ENCODE results near the gene TMEM39A.

TMEM39A gene

DNA sequence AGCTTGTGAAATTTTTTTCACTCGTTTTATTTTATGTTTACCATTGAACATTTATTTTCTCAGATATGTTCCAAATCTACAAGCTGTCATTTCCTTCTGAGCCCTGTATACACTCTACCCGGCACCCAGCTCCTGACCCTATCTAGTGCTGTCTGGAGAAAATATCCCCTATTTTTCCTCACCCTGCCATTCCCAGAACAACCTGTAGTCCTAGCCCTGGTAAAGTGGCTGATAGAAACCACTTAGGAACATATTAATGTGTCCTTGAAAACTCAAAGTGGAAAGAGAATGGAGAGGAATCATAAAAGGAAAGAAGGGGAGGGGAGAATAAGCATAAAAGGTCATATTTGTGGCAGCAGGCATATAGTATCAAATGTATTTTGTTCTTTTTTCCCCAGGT is 26.7 kb upstream of the TMEM39A start:
- no peaks in the 10 kb centered on the region for H3K79me2 ChIP-seq (ENCODE audit: control insufficient read depth, insufficient read depth, low read length, poor library complexity)
- H3K9ac ChIP-seq (ENCODE audit: low read length) = no peak overlapping the region
- no peak overlapping the region for H3K23ac ChIP-seq (ENCODE audit: low read length)
- H4K8ac ChIP-seq (ENCODE audit: low read depth, low read length) = no peak overlapping the region
- H3K36me3 ChIP-seq (ENCODE audit: control insufficient read depth in 1 of 2, insufficient read depth in 2 of 2, low read length in 2 of 2) = peaks cover 2 to 10% of the 10 kb centered on the region in 2 experiments
- H2BK120ac ChIP-seq (ENCODE audit: insufficient read depth, low read length, poor library complexity) = no peak overlapping the region
- no peak overlapping the region for H2BK12ac ChIP-seq (ENCODE audit: low read length)
- no peak overlapping the region for H3K18ac ChIP-seq (ENCODE audit: low read length)
- H2AFZ ChIP-seq (ENCODE audit: insufficient read depth, low read length, poor library complexity) = no peak overlapping the region
- no peak overlapping the region for H3K4me3 ChIP-seq (ENCODE audit: low read depth, low read length)
- H4K12ac ChIP-seq (ENCODE audit: low read depth, low read length) = no peak overlapping the region
- H3K4me2 ChIP-seq (ENCODE audit: low read length) = no peak overlapping the region
- H3K14ac ChIP-seq (ENCODE audit: low read length) = no peak overlapping the region
- no CpG with 5 or more reads among the region's 2 CpGs for WGBS (ENCODE audit: extremely low coverage, insufficient coverage, insufficient read length)
- H3K4me1 ChIP-seq (ENCODE audit: control insufficient read depth in 1 of 2, insufficient read depth in 2 of 2, low read length in 2 of 2) = no peaks in the 10 kb centered on the region
- H2AK5ac ChIP-seq (ENCODE audit: low read length) = no peak overlapping the region
- no peak overlapping the region for H2BK5ac ChIP-seq (ENCODE audit: low read depth, low read length, poor library complexity)
- H3K79me1 ChIP-seq (ENCODE audit: low read length) = no peaks in the 10 kb centered on the region
- no peaks in the 10 kb centered on the region for H3K9me3 ChIP-seq (ENCODE audit: insufficient read depth, low read depth, low read length)
- DNase-seq = no peak
- H4K91ac ChIP-seq (ENCODE audit: low read depth, low read length) = no peak overlapping the region
- H3K4ac ChIP-seq (ENCODE audit: low read depth, low read length) = no peak overlapping the region
- no peak overlapping the region for H3K27ac ChIP-seq (ENCODE audit: low read depth, low read length)
- no peaks in the 10 kb centered on the region for H3K27me3 ChIP-seq (ENCODE audit: insufficient read depth, low read length)

DNA sequence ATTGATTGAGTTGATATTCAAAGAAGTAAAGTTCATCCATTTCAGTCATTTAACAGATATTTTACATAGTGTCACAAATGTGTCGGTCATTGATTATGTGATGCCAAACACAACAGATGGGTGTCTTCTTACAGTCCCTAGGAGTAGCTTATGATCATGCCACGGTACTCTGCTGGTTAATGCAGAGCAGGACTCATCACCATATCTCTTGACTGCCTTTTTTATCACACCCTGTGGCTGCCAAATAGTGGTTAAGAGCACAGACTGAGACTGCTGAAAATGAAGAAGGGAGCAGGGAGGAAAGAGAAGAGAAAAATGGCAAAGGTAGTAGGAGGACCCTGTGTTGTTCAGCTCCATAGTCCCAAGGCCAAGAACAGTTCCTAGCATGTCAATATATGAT is 22.1 kb upstream of the TMEM39A start:
- Histone ChIP-seq H3K36me3 (ENCODE audit: control insufficient read depth in 1 of 2, insufficient read depth in 2 of 2, low read length in 2 of 2) (peaks cover 2 to 10% of the 10 kb centered on the region in 2 experiments), H3K27ac (ENCODE audit: low read depth, low read length) (no peak overlapping the region), H3K23ac (ENCODE audit: low read length) (no peak overlapping the region), H3K9me3 (ENCODE audit: insufficient read depth, low read depth, low read length) (no peaks in the 10 kb centered on the region), H3K27me3 (ENCODE audit: insufficient read depth, low read length) (no peaks in the 10 kb centered on the region), H2BK120ac (ENCODE audit: insufficient read depth, low read length, poor library complexity) (no peak overlapping the region), H3K4me2 (ENCODE audit: low read length) (no peak overlapping the region), H3K4ac (ENCODE audit: low read depth, low read length) (no peak overlapping the region), H3K14ac (ENCODE audit: low read length) (no peak overlapping the region), H3K4me1 (ENCODE audit: control insufficient read depth in 1 of 2, insufficient read depth in 2 of 2, low read length in 2 of 2) (no peaks in the 10 kb centered on the region), H3K4me3 (ENCODE audit: low read depth, low read length) (no peak overlapping the region), H3K79me1 (ENCODE audit: low read length) (no peaks in the 10 kb centered on the region), H3K9ac (ENCODE audit: low read length) (no peak overlapping the region), H2BK5ac (ENCODE audit: low read depth, low read length, poor library complexity) (no peak overlapping the region), H2AFZ (ENCODE audit: insufficient read depth, low read length, poor library complexity) (no peak overlapping the region), H3K79me2 (ENCODE audit: control insufficient read depth, insufficient read depth, low read length, poor library complexity) (no peaks in the 10 kb centered on the region), H2AK5ac (ENCODE audit: low read length) (no peak overlapping the region), H4K91ac (ENCODE audit: low read depth, low read length) (no peak overlapping the region), H4K12ac (ENCODE audit: low read depth, low read length) (no peak overlapping the region), H2BK12ac (ENCODE audit: low read length) (no peak overlapping the region), H3K18ac (ENCODE audit: low read length) (no peak overlapping the region), H4K8ac (ENCODE audit: low read depth, low read length) (no peak overlapping the region)
- no peak for DNase-seq
- WGBS (ENCODE audit: extremely low coverage, insufficient coverage, insufficient read length) = no CpG with 5 or more reads among the region's 2 CpGs

DNA sequence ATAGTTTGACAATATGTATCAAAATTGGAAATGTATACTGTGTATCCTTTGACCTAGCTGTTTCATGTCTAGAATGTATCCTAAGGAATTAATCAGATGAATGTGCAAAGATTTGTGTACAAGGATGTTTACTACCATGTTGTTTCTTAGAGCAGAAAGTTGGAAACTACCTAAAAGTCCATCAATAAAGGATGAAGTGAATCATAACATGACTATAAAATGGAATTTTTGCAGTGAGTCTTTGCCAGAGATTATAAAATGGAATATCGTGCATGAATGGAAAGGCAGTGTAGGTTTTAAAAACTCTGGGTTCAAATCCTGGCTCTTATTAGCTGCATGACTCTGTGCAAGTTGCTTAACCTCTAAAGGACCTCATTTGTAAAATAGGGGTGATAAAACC is 19.7 kb upstream of the TMEM39A start:
- no peaks in the 10 kb centered on the region for H3K79me1 ChIP-seq (ENCODE audit: low read length)
- H3K79me2 ChIP-seq (ENCODE audit: control insufficient read depth, insufficient read depth, low read length, poor library complexity) = no peaks in the 10 kb centered on the region
- H2BK12ac ChIP-seq (ENCODE audit: low read length) = no peak overlapping the region
- H3K4me2 ChIP-seq (ENCODE audit: low read length) = no peak overlapping the region
- no peak for DNase-seq
- no peak overlapping the region for H2AFZ ChIP-seq (ENCODE audit: insufficient read depth, low read length, poor library complexity)
- H3K27me3 ChIP-seq (ENCODE audit: insufficient read depth, low read length) = no peaks in the 10 kb centered on the region
- H3K18ac ChIP-seq (ENCODE audit: low read length) = no peak overlapping the region
- H3K9me3 ChIP-seq (ENCODE audit: insufficient read depth, low read depth, low read length) = no peaks in the 10 kb centered on the region
- H3K4me3 ChIP-seq (ENCODE audit: low read depth, low read length) = no peak overlapping the region
- H2BK120ac ChIP-seq (ENCODE audit: insufficient read depth, low read length, poor library complexity) = no peak overlapping the region
- no peak overlapping the region for H3K23ac ChIP-seq (ENCODE audit: low read length)
- H3K4ac ChIP-seq (ENCODE audit: low read depth, low read length) = no peak overlapping the region
- WGBS (ENCODE audit: extremely low coverage, insufficient coverage, insufficient read length) = no CpG with 5 or more reads among the region's 1 CpG
- H4K12ac ChIP-seq (ENCODE audit: low read depth, low read length) = no peak overlapping the region
- H3K4me1 ChIP-seq (ENCODE audit: control insufficient read depth in 1 of 2, insufficient read depth in 2 of 2, low read length in 2 of 2) = no peaks in the 10 kb centered on the region
- H3K27ac ChIP-seq (ENCODE audit: low read depth, low read length) = no peak overlapping the region
- no peak overlapping the region for H2AK5ac ChIP-seq (ENCODE audit: low read length)
- no peak overlapping the region for H4K8ac ChIP-seq (ENCODE audit: low read depth, low read length)
- H3K9ac ChIP-seq (ENCODE audit: low read length) = no peak overlapping the region
- no peak overlapping the region for H3K14ac ChIP-seq (ENCODE audit: low read length)
- peaks cover 2 to 9% of the 10 kb centered on the region in 2 experiments for H3K36me3 ChIP-seq (ENCODE audit: control insufficient read depth in 1 of 2, insufficient read depth in 2 of 2, low read length in 2 of 2)
- no peak overlapping the region for H4K91ac ChIP-seq (ENCODE audit: low read depth, low read length)
- no peak overlapping the region for H2BK5ac ChIP-seq (ENCODE audit: low read depth, low read length, poor library complexity)

DNA sequence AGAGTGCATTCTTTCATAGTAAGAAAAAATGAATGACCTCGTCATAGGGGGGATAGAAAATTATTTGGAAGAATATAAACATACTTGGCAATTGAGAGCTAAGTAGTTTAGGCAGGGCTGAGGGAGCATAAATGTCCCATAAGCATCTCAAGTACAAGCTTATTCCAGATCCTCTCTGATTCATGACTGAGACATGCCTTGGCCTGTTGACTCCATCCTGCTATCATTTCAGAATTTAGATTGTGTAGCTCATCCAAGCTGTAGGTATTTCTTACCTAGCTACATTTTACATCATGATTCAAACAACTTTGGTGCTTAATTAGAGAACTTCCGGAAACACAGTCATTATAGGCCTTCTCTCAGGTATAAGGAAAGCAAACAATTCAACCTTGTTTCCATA is 17.7 kb upstream of the TMEM39A start:
- Histone ChIP-seq H3K36me3 (ENCODE audit: control insufficient read depth in 1 of 2, insufficient read depth in 2 of 2, low read length in 2 of 2) (peaks cover 0 to 13% of the 10 kb centered on the region in 2 experiments), H3K27ac (ENCODE audit: low read depth, low read length) (no peak overlapping the region), H2AK5ac (ENCODE audit: low read length) (no peak overlapping the region), H3K23ac (ENCODE audit: low read length) (no peak overlapping the region), H3K9me3 (ENCODE audit: insufficient read depth, low read depth, low read length) (no peaks in the 10 kb centered on the region), H3K4ac (ENCODE audit: low read depth, low read length) (no peak overlapping the region), H4K91ac (ENCODE audit: low read depth, low read length) (no peak overlapping the region), H2BK120ac (ENCODE audit: insufficient read depth, low read length, poor library complexity) (no peak overlapping the region), H3K79me1 (ENCODE audit: low read length) (no peaks in the 10 kb centered on the region), H2BK5ac (ENCODE audit: low read depth, low read length, poor library complexity) (no peak overlapping the region), H4K12ac (ENCODE audit: low read depth, low read length) (no peak overlapping the region), H2AFZ (ENCODE audit: insufficient read depth, low read length, poor library complexity) (no peak overlapping the region), H3K9ac (ENCODE audit: low read length) (no peak overlapping the region), H4K8ac (ENCODE audit: low read depth, low read length) (no peak overlapping the region), H3K14ac (ENCODE audit: low read length) (no peak overlapping the region), H3K27me3 (ENCODE audit: insufficient read depth, low read length) (no peaks in the 10 kb centered on the region), H3K4me3 (ENCODE audit: low read depth, low read length) (no peak overlapping the region), H3K79me2 (ENCODE audit: control insufficient read depth, insufficient read depth, low read length, poor library complexity) (no peaks in the 10 kb centered on the region), H3K18ac (ENCODE audit: low read length) (no peak overlapping the region), H2BK12ac (ENCODE audit: low read length) (no peak overlapping the region), H3K4me1 (ENCODE audit: control insufficient read depth in 1 of 2, insufficient read depth in 2 of 2, low read length in 2 of 2) (no peaks in the 10 kb centered on the region), H3K4me2 (ENCODE audit: low read length) (no peak overlapping the region)
- WGBS (ENCODE audit: extremely low coverage, insufficient coverage, insufficient read length) = no CpG with 5 or more reads among the region's 2 CpGs
- DNase-seq = no peak

Measured in trophoblast cell (in vitro differentiated cells and primary cell).